HCT116 (cell line): ENCODE measurements around the gene MAOA. TPM values are rescaled to one million over a fixed set of nuclear protein-coding genes. Genes with fewer than 3 reads are reported as not detected.

Experiments used
- ATAC-seq: fragments of 200-7000 bp; cut with Tn5 transposase; 2 replicates; pipeline ENCODE4 v1.9.1; 2020; ENCODE audit warnings: mild to moderate bottlenecking, moderate library complexity
- BruUV-seq: library from RNA; stranded (reverse); fragments of 400-500 nt; replicated peaks from 2 replicates; lab custom pipeline; 2021; lab: Mats Ljungman, UMichigan
- CTCF ChIA-PET: fragments of 300-600 bp; sonication (Branson Sonifier 250); formaldehyde crosslinking; loops from one replicate; lab custom pipeline; 2021; ENCODE audit warnings: antibody characterized with exemption; lab: Charles Lee
- POLR2A ChIA-PET: fragments of 300-600, 350-600 bp; sonication (Branson Sonifier 250); formaldehyde crosslinking; loops from one replicate; lab custom pipeline; 2021; ENCODE audit warnings: antibody characterized with exemption; lab: Charles Lee
- RAD21 ChIA-PET, 2 experiments: fragments of 300-600 bp; sonication (Branson Sonifier 250); formaldehyde crosslinking; loops; one replicate each; lab custom pipeline; 2023; ENCODE audit warnings: low total read pairs in 2 of 2; ENCODE audit not compliant: uncharacterized antibody in 2 of 2, unreplicated experiment in 2 of 2, low non-redundant PET in 1 of 2; lab: Charles Lee
- DNase-seq: peaks from one replicate; pipeline ENCODE4 v3.0.0-alpha.2; 2010; ENCODE audit warnings: low read depth, low spot score
- H2AFZ ChIP-seq: fragments of 200-600 bp; shearing (Covaris generic), sonication (generic); 2 replicates; pipeline ENCODE4 v1.6.1; 2017; ENCODE audit warnings: low read depth, mixed run types, mixed read lengths, antibody characterized with exemption, low read length; ENCODE audit not compliant: poor library complexity, severe bottlenecking
- H3K27ac ChIP-seq: 2 replicates; pipeline ENCODE4 v1.5.1; 2012; ENCODE audit warnings: low read depth, low read length
- H3K27me3 ChIP-seq: fragments of 200-600 bp; sonication (generic); 2 replicates; pipeline ENCODE4 v1.6.1; 2016; ENCODE audit warnings: mixed run types, low read length, mixed read lengths; ENCODE audit not compliant: insufficient read depth
- H3K36me3 ChIP-seq, 2 experiments: fragments of 200-500 bp in 1 of 2; fragments of 200-600 bp in 1 of 2; sonication (Bioruptor generic) in 1 of 2; sonication (generic) in 1 of 2; 2 replicates each; pipeline versions ENCODE4 v1.5.1 to v1.6.1; 2014 to 2016; ENCODE audit warnings: low read length in 2 of 2, inconsistent platforms in 1 of 2, mixed read lengths in 1 of 2, mixed run types in 1 of 2; ENCODE audit not compliant: insufficient read depth in 2 of 2, control insufficient read depth in 1 of 2
- H3K4me1 ChIP-seq, 2 experiments: fragments of 200-600 bp in 1 of 2; sonication (generic) in 1 of 2; 2 replicates each; pipeline versions ENCODE4 v1.5.1 to v1.6.1; 2012 to 2017; ENCODE audit warnings: low read length in 2 of 2, inconsistent platforms in 1 of 2, mild to moderate bottlenecking in 1 of 2, mixed read lengths in 1 of 2, mixed run types in 1 of 2, moderate library complexity in 1 of 2; ENCODE audit not compliant: insufficient read depth in 2 of 2, control insufficient read depth in 1 of 2
- H3K4me2 ChIP-seq: fragments of 200-600 bp; sonication (generic); 2 replicates; pipeline ENCODE4 v1.6.1; 2017; ENCODE audit warnings: mixed run types, low read length, mixed read lengths
- H3K4me3 ChIP-seq, 2 experiments: fragments of 200-600 bp in 1 of 2; sonication (generic) in 1 of 2; replicated peaks in 1 of 2; 2 replicates each; pipeline ENCODE4 v1.5.1; 2011 to 2016; ENCODE audit warnings: low read length in 2 of 2, control low read depth in 1 of 2, low read depth in 1 of 2, mild to moderate bottlenecking in 1 of 2, mixed read lengths in 1 of 2, mixed run types in 1 of 2
- H3K79me2 ChIP-seq: fragments of 200-600 bp; sonication (generic); 2 replicates; pipeline ENCODE4 v1.6.1; 2017; ENCODE audit warnings: mild to moderate bottlenecking, mixed run types, low read length, moderate library complexity, mixed read lengths; ENCODE audit not compliant: insufficient read depth
- H3K9ac ChIP-seq: fragments of 200-600 bp; sonication (generic); 2 replicates; pipeline ENCODE4 v1.6.1; 2016; ENCODE audit warnings: low read length, mixed read lengths
- H3K9me2 ChIP-seq: fragments of 200-600 bp; sonication (generic), shearing (Covaris generic); 2 replicates; pipeline ENCODE4 v1.6.1; 2017; ENCODE audit warnings: mixed run types, mild to moderate bottlenecking, moderate library complexity; ENCODE audit not compliant: insufficient read depth
- H3K9me3 ChIP-seq, 2 experiments: fragments of 200-500 bp in 1 of 2; fragments of 200-600 bp in 1 of 2; sonication (Bioruptor generic) in 1 of 2; sonication (generic) in 1 of 2; 2 replicates each; pipeline ENCODE4 v1.6.1; 2014 to 2017; ENCODE audit warnings: low read length in 2 of 2, mixed read lengths in 2 of 2, inconsistent platforms in 1 of 2, low read depth in 1 of 2, mild to moderate bottlenecking in 1 of 2, mixed run types in 1 of 2, moderate library complexity in 1 of 2; ENCODE audit not compliant: control insufficient read depth in 1 of 2, insufficient read depth in 1 of 2
- H4K20me1 ChIP-seq: fragments of 200-600 bp; sonication (generic), shearing (Covaris generic); 2 replicates; pipeline ENCODE4 v1.6.1; 2017; ENCODE audit warnings: mixed run types, mild to moderate bottlenecking, moderate library complexity; ENCODE audit not compliant: insufficient read depth
- CBX3 ChIP-seq: IDR thresholded peaks from 2 replicates; pipeline ENCODE4 v1.6.1; 2012; ENCODE audit warnings: low read depth
- CEBPB ChIP-seq: IDR thresholded peaks from 2 replicates; pipeline ENCODE4 v1.6.1; 2012; ENCODE audit warnings: low read depth
- ELF1 ChIP-seq: IDR thresholded peaks from 2 replicates; pipeline ENCODE4 v1.6.1; 2012; ENCODE audit warnings: low read depth, borderline replicate concordance
- EZH2phosphoT487 ChIP-seq: fragments of 200-600 bp; IDR thresholded peaks from 2 replicates; pipeline ENCODE4 v1.6.1; 2018; ENCODE audit warnings: antibody characterized with exemption, borderline replicate concordance
- JUND ChIP-seq: IDR thresholded peaks from 2 replicates; pipeline ENCODE4 v1.6.1; 2012
- POLR2A ChIP-seq: IDR thresholded peaks from 2 replicates; pipeline ENCODE4 v1.7.0; 2011; ENCODE audit warnings: borderline replicate concordance; ENCODE audit not compliant: insufficient read depth, insufficient read length; ENCODE audit errors: extremely low read depth
- POLR2AphosphoS5 ChIP-seq: IDR thresholded peaks from 2 replicates; pipeline ENCODE4 v1.6.1; 2011; ENCODE audit warnings: mild to moderate bottlenecking, low read depth, low read length, moderate library complexity
- SIN3A ChIP-seq: IDR thresholded peaks from 2 replicates; pipeline ENCODE4 v1.6.1; 2012; ENCODE audit warnings: low read depth
- SP1 ChIP-seq: IDR thresholded peaks from 2 replicates; pipeline ENCODE4 v1.6.1; 2012; ENCODE audit warnings: low read depth
- SRF ChIP-seq: IDR thresholded peaks from 2 replicates; pipeline ENCODE4 v1.6.1; 2012; ENCODE audit warnings: low read depth
- TCF7L2 ChIP-seq: IDR thresholded peaks from 2 replicates; pipeline ENCODE4 v1.7.0; 2011; ENCODE audit warnings: borderline replicate concordance, inconsistent platforms; ENCODE audit not compliant: insufficient read depth, insufficient read length; ENCODE audit errors: extremely low read depth
- YY1 ChIP-seq: IDR thresholded peaks from 2 replicates; pipeline ENCODE4 v1.6.1; 2011; ENCODE audit warnings: low read length, low read depth, moderate library complexity, mild to moderate bottlenecking; ENCODE audit not compliant: insufficient replicate concordance; ENCODE audit errors: extremely low read depth
- intact Hi-C: fragments of 100-400 bp; cut with micrococcal nuclease; formaldehyde crosslinking; loops from 2 replicates; pipeline ENCODE4 v1.10.0; 2022
- total RNA-seq: library from RNA; stranded (reverse); gene quantifications from one replicate; pipeline ENCODE4 v1.2.1, GENCODE V29; 2021; ENCODE audit not compliant: unreplicated experiment
- TF ChIP-seq, protein P1 (sequence below): IDR thresholded peaks from 2 replicates; pipeline ENCODE4 v1.6.1; 2011; ENCODE audit warnings: mild to moderate bottlenecking, low read length, moderate library complexity; ENCODE audit not compliant: insufficient replicate concordance; ENCODE audit errors: extremely low read depth
- TF ChIP-seq, protein P2 (sequence below), 3 experiments: fragments of 200-600 bp in 1 of 3; sonication (generic) in 1 of 3; IDR thresholded peaks in 2 of 3; conservative IDR thresholded peaks in 1 of 3; 2 replicates each; pipeline ENCODE4 v1.5.1; 2012 to 2017; ENCODE audit warnings: low read depth in 2 of 3, low read length in 2 of 3, antibody characterized with exemption in 1 of 3, borderline replicate concordance in 1 of 3, control low read depth in 1 of 3, mild to moderate bottlenecking in 1 of 3, mixed read lengths in 1 of 3, mixed run types in 1 of 3, moderate library complexity in 1 of 3; ENCODE audit not compliant: insufficient read depth in 1 of 3
- TF ChIP-seq, protein P3 (sequence below): IDR thresholded peaks from 2 replicates; pipeline ENCODE4 v1.6.1; 2012
- TF ChIP-seq, protein P4 (sequence below): IDR thresholded peaks from 2 replicates; pipeline ENCODE4 v1.6.1; 2012

MAOA gene
- total RNA-seq, 1 experiment from 2014 or later = 13.6 TPM

- ChIA-PET POLR2A (no interaction called here), RAD21 (no interaction called here), CTCF (no interaction called here)
- DNase-seq = no peak
- Histone ChIP-seq H2AFZ (no peak overlapping the region), H4K20me1 (no peaks in the 10 kb centered on the region), H3K4me2 (no peak overlapping the region), H3K27ac (no peak overlapping the region), H3K9me2 (no peaks in the 10 kb centered on the region), H3K79me2 (no peaks in the 10 kb centered on the region), H3K9ac (no peak overlapping the region), H3K36me3 (no peaks in the 10 kb centered on the region), H3K9me3 (no peaks in the 10 kb centered on the region), H3K4me1 (no peaks in the 10 kb centered on the region), H3K27me3 (no peaks in the 10 kb centered on the region)
- no peak for ATAC-seq
- no peak for TF ChIP-seq POLR2A
- TF ChIP-seq, protein P1, sequence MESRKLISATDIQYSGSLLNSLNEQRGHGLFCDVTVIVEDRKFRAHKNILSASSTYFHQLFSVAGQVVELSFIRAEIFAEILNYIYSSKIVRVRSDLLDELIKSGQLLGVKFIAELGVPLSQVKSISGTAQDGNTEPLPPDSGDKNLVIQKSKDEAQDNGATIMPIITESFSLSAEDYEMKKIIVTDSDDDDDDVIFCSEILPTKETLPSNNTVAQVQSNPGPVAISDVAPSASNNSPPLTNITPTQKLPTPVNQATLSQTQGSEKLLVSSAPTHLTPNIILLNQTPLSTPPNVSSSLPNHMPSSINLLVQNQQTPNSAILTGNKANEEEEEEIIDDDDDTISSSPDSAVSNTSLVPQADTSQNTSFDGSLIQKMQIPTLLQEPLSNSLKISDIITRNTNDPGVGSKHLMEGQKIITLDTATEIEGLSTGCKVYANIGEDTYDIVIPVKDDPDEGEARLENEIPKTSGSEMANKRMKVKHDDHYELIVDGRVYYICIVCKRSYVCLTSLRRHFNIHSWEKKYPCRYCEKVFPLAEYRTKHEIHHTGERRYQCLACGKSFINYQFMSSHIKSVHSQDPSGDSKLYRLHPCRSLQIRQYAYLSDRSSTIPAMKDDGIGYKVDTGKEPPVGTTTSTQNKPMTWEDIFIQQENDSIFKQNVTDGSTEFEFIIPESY = no peak
- TF ChIP-seq CEBPB = no peak
- TF ChIP-seq POLR2AphosphoS5 = no peak
- TF ChIP-seq, protein P2, sequence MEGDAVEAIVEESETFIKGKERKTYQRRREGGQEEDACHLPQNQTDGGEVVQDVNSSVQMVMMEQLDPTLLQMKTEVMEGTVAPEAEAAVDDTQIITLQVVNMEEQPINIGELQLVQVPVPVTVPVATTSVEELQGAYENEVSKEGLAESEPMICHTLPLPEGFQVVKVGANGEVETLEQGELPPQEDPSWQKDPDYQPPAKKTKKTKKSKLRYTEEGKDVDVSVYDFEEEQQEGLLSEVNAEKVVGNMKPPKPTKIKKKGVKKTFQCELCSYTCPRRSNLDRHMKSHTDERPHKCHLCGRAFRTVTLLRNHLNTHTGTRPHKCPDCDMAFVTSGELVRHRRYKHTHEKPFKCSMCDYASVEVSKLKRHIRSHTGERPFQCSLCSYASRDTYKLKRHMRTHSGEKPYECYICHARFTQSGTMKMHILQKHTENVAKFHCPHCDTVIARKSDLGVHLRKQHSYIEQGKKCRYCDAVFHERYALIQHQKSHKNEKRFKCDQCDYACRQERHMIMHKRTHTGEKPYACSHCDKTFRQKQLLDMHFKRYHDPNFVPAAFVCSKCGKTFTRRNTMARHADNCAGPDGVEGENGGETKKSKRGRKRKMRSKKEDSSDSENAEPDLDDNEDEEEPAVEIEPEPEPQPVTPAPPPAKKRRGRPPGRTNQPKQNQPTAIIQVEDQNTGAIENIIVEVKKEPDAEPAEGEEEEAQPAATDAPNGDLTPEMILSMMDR (IDR thresholded peaks at IDR 0.05 in 2 of 3, conservative IDR thresholded peaks at IDR 0.05 in 1 of 3; ENCODE audit: borderline replicate concordance in 1 of 3, insufficient read depth in 1 of 3, low read depth in 2 of 3, low read length in 2 of 3) = no peak
- no peak for TF ChIP-seq YY1
- no peak for TF ChIP-seq SRF
- TF ChIP-seq, protein P3, sequence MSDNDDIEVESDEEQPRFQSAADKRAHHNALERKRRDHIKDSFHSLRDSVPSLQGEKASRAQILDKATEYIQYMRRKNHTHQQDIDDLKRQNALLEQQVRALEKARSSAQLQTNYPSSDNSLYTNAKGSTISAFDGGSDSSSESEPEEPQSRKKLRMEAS = no peak
- TF ChIP-seq JUND = no peak
- no peak for TF ChIP-seq SP1
- no peak for TF ChIP-seq TCF7L2
- no peak for TF ChIP-seq CBX3
- TF ChIP-seq EZH2phosphoT487 = no peak
- no peak for TF ChIP-seq ELF1
- TF ChIP-seq SIN3A = no peak
- TF ChIP-seq, protein P4, sequence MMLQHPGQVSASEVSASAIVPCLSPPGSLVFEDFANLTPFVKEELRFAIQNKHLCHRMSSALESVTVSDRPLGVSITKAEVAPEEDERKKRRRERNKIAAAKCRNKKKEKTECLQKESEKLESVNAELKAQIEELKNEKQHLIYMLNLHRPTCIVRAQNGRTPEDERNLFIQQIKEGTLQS = no peak
- TF ChIP-seq, all 23 proteins: peak for 0
- no TSS peak for BruUV-seq
- intact Hi-C loops = no loop called here
- no peak overlapping the region for H3K4me3 ChIP-seq
Measured at GRCh38 chrX:43627147-43627546, 29.0 kb upstream of the MAOA start.
